Spleen (tissue), 7 donors: ENCODE data around the gene RPL32.

Source experiments
- CTCF ChIP-seq, 11 experiments: fragments of 200-600 bp in 7 of 11; fragments of 450-650 bp in 4 of 11; sonication (generic) in 4 of 11; IDR thresholded peaks in 8 of 11; conservative IDR thresholded peaks in 3 of 11; 1 replicate in 7 of 11; 2 replicates in 4 of 11; pipeline versions ENCODE4 v1.4.0 to v1.8.0; 2016 to 2021; ENCODE audit warnings: antibody characterized with exemption in 11 of 11, inconsistent platforms in 4 of 11, mild to moderate bottlenecking in 1 of 11
- POLR2A ChIP-seq, 3 donors: fragments of 450-650 bp; IDR thresholded peaks; one replicate each; pipeline ENCODE4 v1.5.1; 2017; ENCODE audit warnings: antibody characterized with exemption in 3 of 3, mild to moderate bottlenecking in 1 of 3
- POLR2AphosphoS5 ChIP-seq, 3 donors: sonication (generic); formaldehyde crosslinking; IDR thresholded peaks; one replicate each; pipeline ENCODE4 v1.5.1; 2017; ENCODE audit warnings: antibody characterized with exemption in 3 of 3
- donor health status: DM: no; HTN: no; CAD: no; lungs with moderate emphysema.
- donor health status: DM: no; HTN: no; CAD: no.
- donor health status: DM: no; HTN: no; CAD: no.

DNA sequence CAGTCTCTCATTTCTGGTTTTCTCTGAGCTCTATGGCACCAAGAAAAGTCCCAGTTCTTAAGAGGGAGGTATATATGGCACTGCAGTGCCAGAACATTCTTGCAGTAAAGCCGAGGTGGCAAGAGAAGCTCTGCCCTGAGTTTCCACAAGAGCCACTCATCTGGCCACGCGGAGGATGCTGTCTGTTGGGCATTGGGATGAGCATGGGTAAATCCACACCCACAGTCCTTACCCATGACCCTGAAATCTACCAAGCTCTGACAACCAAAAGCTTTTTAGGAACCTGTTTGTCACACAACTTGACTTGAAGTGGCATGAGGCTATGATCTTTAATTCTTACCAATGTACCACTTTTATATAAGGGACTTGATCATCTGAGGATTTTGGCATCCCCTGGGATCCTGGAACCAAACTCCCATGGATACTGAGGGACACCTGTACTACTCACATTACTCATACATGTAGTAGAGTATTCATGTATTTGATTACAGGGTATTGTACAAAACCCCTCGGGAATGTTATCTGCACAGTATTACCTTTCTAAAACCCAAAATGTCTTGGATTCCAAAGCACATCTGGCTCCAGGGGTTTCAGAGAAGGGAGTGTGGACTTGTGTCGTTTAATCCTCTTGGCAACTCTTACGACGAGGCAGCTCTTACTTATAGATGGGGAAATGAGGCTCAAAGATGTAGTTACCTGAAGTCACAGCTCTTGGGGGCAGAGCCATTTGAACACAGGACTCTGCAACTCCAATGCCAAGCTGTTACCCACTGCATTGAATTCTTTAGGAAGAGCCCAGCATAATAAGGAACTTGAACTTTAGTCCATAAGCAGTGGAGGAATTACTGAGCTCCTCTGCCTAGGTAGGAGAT lies 8.8 kb downstream of the RPL32 start:
- TF ChIP-seq POLR2A (IDR thresholded peaks at IDR 0.05) (no peak), CTCF (IDR thresholded peaks at IDR 0.05 in 8 of 11, conservative IDR thresholded peaks at IDR 0.05 in 3 of 11) (no peak), POLR2AphosphoS5 (IDR thresholded peaks at IDR 0.05) (peak in 1 of 3 donors; percentile 30)
